ENCODE results near the gene GRM5. TPM values are rescaled to one million over a fixed set of nuclear protein-coding genes. Genes with fewer than 3 reads are reported as not detected.

GRM5 gene
- total and polyA plus RNA-seq, 2 experiments from 2014 or later: 0.27 TPM; not detected in 1

GRCh38 chr11:88790182-88790581 lies 275.6 kb downstream of the GRM5 start:
- Histone ChIP-seq H3K27ac (no peak overlapping the region), H3K4me3 (no peak overlapping the region)
- TF ChIP-seq CTCF (IDR thresholded peaks at IDR 0.05; ENCODE audit: poor library complexity) (no peak), EZH2 (IDR thresholded peaks at IDR 0.05; ENCODE audit: borderline replicate concordance) (no peak), EZH2phosphoT487 (IDR thresholded peaks at IDR 0.05; ENCODE audit: low read depth, severe bottlenecking, unreplicated experiment) (no peak)

GRCh38 chr11:88779577-88779976 lies 286.2 kb downstream of the GRM5 start:
- no peak for TF ChIP-seq EZH2 (IDR thresholded peaks at IDR 0.05; ENCODE audit: borderline replicate concordance)
- no peak for TF ChIP-seq EZH2phosphoT487 (IDR thresholded peaks at IDR 0.05; ENCODE audit: low read depth, severe bottlenecking, unreplicated experiment)
- 87% methylated on average over 4 of the region's 4 CpGs for WGBS (ENCODE audit: low lambda C conversion rate, missing lambda C conversion rate)
- no peak for DNase-seq (ENCODE audit: low spot score)
- Histone ChIP-seq H3K4me3 (no peak overlapping the region), H3K9me2 (replicated peaks; ENCODE audit: insufficient read depth) (no peaks in the 10 kb centered on the region), H3K27me3 (no peaks in the 10 kb centered on the region), H2AFZ (no peak overlapping the region), H3K36me3 (replicated peaks; ENCODE audit: insufficient read depth, low read depth) (no peaks in the 10 kb centered on the region), H3K79me2 (no peaks in the 10 kb centered on the region), H3K4me2 (no peak overlapping the region), H3K9me3 (ENCODE audit: low read depth) (no peaks in the 10 kb centered on the region), H3K4me1 (ENCODE audit: insufficient read depth) (no peaks in the 10 kb centered on the region), H4K20me1 (ENCODE audit: insufficient read depth, poor library complexity, severe bottlenecking) (no peaks in the 10 kb centered on the region), H3K27ac (no peak overlapping the region)

More at GRCh38 chr11:88790182-88790581, 275.6 kb downstream of the GRM5 start:
- no peaks in the 10 kb centered on the region for H3K9me3 ChIP-seq (ENCODE audit: low read depth)
- no peak overlapping the region for H3K4me2 ChIP-seq
- H3K36me3 ChIP-seq (replicated peaks; ENCODE audit: insufficient read depth, low read depth): no peaks in the 10 kb centered on the region
- H2AFZ ChIP-seq: no peak overlapping the region
- no peaks in the 10 kb centered on the region for H3K9me2 ChIP-seq (replicated peaks; ENCODE audit: insufficient read depth)
- no peak for DNase-seq (ENCODE audit: low spot score)
- H3K79me2 ChIP-seq: no peaks in the 10 kb centered on the region
- H3K27me3 ChIP-seq: no peaks in the 10 kb centered on the region
- H3K4me1 ChIP-seq (ENCODE audit: insufficient read depth): no peaks in the 10 kb centered on the region
- no peaks in the 10 kb centered on the region for H4K20me1 ChIP-seq (ENCODE audit: insufficient read depth, poor library complexity, severe bottlenecking)

GRCh38 chr11:88770475-88771079 lies 295.2 kb downstream of the GRM5 start:
- H3K27ac ChIP-seq: no peak overlapping the region
- no peak overlapping the region for H3K4me2 ChIP-seq
- no peaks in the 10 kb centered on the region for H3K4me1 ChIP-seq (ENCODE audit: insufficient read depth)
- WGBS (ENCODE audit: low lambda C conversion rate, missing lambda C conversion rate): 76% methylated on average over 3 of the region's 3 CpGs
- no peak for DNase-seq (ENCODE audit: low spot score)
- H2AFZ ChIP-seq: no peak overlapping the region
- no peaks in the 10 kb centered on the region for H3K79me2 ChIP-seq
- H3K27me3 ChIP-seq: no peaks in the 10 kb centered on the region
- H4K20me1 ChIP-seq (ENCODE audit: insufficient read depth, poor library complexity, severe bottlenecking): no peaks in the 10 kb centered on the region
- H3K36me3 ChIP-seq (replicated peaks; ENCODE audit: insufficient read depth, low read depth): no peaks in the 10 kb centered on the region
- H3K9me3 ChIP-seq (ENCODE audit: low read depth): no peaks in the 10 kb centered on the region
- TF ChIP-seq CTCF (IDR thresholded peaks at IDR 0.05; ENCODE audit: poor library complexity): no peak
- TF ChIP-seq EZH2 (IDR thresholded peaks at IDR 0.05; ENCODE audit: borderline replicate concordance): no peak
- TF ChIP-seq EZH2phosphoT487 (IDR thresholded peaks at IDR 0.05; ENCODE audit: low read depth, severe bottlenecking, unreplicated experiment): no peak
- H3K4me3 ChIP-seq: no peak overlapping the region
- H3K9me2 ChIP-seq (replicated peaks; ENCODE audit: insufficient read depth): no peaks in the 10 kb centered on the region

DNA sequence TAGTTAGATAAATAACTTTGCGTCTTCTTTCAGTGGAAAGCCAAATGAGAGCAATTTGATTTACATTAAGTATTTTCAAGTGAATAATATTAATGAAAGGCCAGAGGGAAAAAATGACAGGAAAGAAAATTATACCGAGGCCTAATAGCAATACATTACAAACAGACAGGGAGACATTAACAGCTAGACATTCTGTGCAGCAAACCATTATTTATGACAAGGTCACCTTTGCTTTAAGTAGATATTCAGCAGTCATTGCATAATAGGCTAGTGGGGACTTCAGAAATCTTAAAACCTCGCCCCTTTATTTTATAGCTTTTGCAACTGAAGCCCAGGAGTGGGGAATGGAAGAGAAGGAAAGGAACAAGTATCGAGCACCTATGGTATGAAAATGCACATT lies 321.6 kb downstream of the GRM5 start:
- H3K9me2 ChIP-seq (replicated peaks; ENCODE audit: insufficient read depth): no peaks in the 10 kb centered on the region
- H3K36me3 ChIP-seq (replicated peaks; ENCODE audit: insufficient read depth, low read depth): no peaks in the 10 kb centered on the region
- WGBS (ENCODE audit: low lambda C conversion rate, missing lambda C conversion rate): 97% methylated on average over 4 of the region's 4 CpGs
- no peak overlapping the region for H3K4me3 ChIP-seq
- no peak overlapping the region for H2AFZ ChIP-seq
- H3K27ac ChIP-seq: no peak overlapping the region
- no peaks in the 10 kb centered on the region for H3K27me3 ChIP-seq
- H3K9me3 ChIP-seq (ENCODE audit: low read depth): no peaks in the 10 kb centered on the region
- no peak overlapping the region for H3K4me2 ChIP-seq
- DNase-seq (ENCODE audit: low spot score): no peak
- no peaks in the 10 kb centered on the region for H4K20me1 ChIP-seq (ENCODE audit: insufficient read depth, poor library complexity, severe bottlenecking)
- no peak for TF ChIP-seq CTCF (IDR thresholded peaks at IDR 0.05; ENCODE audit: poor library complexity)
- no peak for TF ChIP-seq EZH2 (IDR thresholded peaks at IDR 0.05; ENCODE audit: borderline replicate concordance)
- no peak for TF ChIP-seq EZH2phosphoT487 (IDR thresholded peaks at IDR 0.05; ENCODE audit: low read depth, severe bottlenecking, unreplicated experiment)
- no peaks in the 10 kb centered on the region for H3K4me1 ChIP-seq (ENCODE audit: insufficient read depth)
- H3K79me2 ChIP-seq: no peaks in the 10 kb centered on the region

Measured in hepatocyte (in vitro differentiated cells).